Measurements from ENCODE around the gene GPX4.
"Not testable (repeated sequence)": the region's sequence is repeated elsewhere in the genome, so short reads cannot be mapped to it uniquely, and the experiment has no call there.

The GPX4 gene

GRCh38 chr19:1113986-1114483 lies 10.2 kb downstream of the GPX4 start:
- DNase-seq (ENCODE audit: low read depth in 2 of 2): no peak

GRCh38 chr19:1114728-1115127 lies 10.9 kb downstream of the GPX4 start:
- DNase-seq (ENCODE audit: low read depth in 2 of 2): not testable (repeated sequence)

DNA sequence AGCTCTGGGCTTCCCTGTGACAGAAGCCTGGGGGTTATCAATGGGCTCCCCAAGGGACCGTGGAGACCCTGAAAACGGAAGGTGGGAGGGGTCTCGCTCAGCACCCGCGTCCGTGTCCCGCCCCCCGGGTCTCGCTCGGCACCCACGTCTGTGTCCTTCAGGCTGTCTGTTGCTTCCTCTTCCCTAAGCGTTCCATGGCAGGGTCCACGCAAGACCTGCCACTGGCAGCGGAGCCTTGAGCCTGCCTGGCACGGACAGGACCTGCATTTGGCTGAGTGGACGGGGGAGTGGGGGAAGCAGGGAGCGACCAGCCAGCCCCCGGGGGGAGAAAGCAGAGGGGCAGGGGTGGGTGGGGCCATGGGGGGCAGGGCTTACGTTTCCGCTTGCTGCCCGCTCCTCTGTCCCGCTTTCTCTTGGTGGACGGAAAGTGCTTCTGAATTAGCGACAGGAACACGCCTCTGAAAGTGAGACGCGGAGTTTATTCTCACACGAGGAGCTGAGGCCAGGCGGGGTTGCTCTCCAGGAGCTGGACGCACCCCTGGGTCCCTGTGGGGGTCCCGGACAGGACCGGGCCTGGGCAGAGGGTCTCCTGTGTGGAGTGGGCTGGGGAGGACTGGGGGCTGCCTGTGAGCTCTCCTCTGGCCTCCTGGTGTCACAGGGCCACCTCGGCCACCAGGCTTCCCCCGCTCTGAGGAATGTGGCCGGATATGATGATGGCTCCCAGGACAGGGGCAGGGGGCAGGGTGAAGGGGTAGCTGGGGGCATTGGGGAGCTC lies 12.0 kb downstream of the GPX4 start:
- DNase-seq (ENCODE audit: low read depth in 2 of 2): no peak

GRCh38 chr19:1116726-1117581 lies 13.2 kb downstream of the GPX4 start:
- DNase-seq (ENCODE audit: low read depth in 2 of 2): no peak

- no peak for DNase-seq (ENCODE audit: low read depth in 2 of 2)
Measured at GRCh38 chr19:1117654-1118053, 13.9 kb downstream of the GPX4 start.

GRCh38 chr19:1118999-1119398 lies 15.2 kb downstream of the GPX4 start:
- no peak for DNase-seq (ENCODE audit: low read depth in 2 of 2)

GRCh38 chr19:1119475-1120217 lies 15.9 kb downstream of the GPX4 start:
- DNase-seq (ENCODE audit: low read depth in 2 of 2): no peak

GRCh38 chr19:1121395-1121794 lies 17.6 kb downstream of the GPX4 start:
- DNase-seq (ENCODE audit: low read depth in 2 of 2): no peak

- DNase-seq (ENCODE audit: low read depth in 2 of 2): no peak
Measured at GRCh38 chr19:1122021-1122971, 18.5 kb downstream of the GPX4 start.

GRCh38 chr19:1122972-1123363 lies 19.2 kb downstream of the GPX4 start:
- no peak for DNase-seq (ENCODE audit: low read depth in 2 of 2)

- no peak for DNase-seq (ENCODE audit: low read depth in 2 of 2)
Measured at GRCh38 chr19:1123381-1123780, 19.6 kb downstream of the GPX4 start.

DNA sequence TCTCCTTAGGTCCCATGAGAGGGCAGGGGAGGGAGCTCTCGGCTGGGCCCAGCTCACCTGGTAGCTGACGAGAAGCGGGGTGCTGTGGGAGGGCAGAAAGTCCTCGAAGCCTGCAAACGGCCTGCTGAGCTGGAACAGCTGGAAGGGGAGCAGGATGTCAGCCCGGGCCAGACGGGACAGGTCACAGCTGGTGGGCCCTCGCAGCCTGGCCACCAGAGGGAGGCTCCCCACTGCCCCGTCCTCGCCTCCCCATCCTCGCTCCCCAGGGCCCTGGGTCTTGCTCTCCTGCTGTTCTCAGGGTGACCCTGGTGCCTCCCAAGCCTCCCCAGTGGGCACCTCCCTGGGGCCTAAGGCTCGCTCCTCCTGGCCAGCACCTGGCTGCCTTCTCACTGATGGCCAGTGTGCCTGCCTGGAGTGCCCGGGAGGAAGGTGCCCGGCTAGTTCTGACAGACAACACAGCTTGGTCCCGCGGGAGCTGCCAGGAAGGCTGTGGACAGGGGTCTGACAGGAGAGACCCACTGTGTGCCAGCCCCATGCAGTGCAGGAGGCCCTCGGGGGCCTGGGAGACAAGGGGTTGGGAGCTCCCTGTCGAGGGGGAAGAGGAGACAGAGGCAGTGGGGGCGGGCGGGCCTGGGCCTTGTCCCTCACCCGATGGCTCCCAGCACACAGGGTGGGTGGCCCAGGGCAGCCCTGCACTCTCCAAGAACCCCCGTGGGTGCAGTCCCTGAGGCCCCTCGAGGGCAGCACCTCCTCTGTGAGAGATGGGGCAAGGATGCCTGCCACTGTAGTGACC lies 20.3 kb downstream of the GPX4 start:
- no peak for DNase-seq (ENCODE audit: low read depth in 2 of 2)

DNA sequence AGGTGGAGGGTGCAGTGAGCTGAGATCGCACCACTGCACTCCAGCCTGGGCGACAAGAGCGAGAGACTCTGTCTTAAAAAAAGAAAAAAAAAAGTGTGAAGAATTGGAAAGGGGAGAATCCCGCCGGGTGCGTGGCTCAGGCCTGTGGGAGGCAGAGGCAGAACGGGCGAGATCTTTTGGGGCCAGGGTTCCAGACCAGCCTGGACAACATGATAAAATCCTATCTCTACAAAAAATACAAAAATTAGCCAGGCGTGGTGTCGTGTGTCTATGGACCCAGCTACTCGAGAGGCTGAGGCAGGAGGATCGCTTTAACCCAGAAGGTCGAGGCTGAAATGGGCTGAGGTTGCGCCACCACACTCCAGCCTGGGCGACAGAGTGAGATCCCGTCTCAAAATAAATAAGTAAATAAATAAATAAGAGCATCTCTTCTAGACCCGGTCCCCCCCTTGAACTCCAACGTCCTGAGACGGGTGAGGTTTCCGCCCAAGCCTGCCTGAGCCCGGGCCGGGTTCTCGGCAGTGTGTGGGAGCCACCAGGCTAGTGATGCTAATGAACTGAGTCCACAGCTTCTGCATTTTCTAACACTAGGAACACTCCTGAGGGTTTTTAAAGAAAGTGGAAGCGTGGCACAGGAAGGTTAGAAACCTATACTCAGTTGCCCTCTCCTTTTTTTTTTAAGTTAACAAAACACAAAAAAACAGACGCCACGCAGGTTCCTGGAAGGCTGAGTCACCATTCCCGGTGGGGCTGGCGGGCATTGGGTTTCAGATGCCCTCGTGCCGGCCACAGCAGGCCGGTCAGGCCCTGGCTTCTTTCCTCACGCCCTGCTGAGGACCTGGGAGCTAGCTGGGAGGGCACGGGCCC lies 22.0 kb downstream of the GPX4 start:
- no peak for DNase-seq (ENCODE audit: low read depth in 2 of 2)

DNA sequence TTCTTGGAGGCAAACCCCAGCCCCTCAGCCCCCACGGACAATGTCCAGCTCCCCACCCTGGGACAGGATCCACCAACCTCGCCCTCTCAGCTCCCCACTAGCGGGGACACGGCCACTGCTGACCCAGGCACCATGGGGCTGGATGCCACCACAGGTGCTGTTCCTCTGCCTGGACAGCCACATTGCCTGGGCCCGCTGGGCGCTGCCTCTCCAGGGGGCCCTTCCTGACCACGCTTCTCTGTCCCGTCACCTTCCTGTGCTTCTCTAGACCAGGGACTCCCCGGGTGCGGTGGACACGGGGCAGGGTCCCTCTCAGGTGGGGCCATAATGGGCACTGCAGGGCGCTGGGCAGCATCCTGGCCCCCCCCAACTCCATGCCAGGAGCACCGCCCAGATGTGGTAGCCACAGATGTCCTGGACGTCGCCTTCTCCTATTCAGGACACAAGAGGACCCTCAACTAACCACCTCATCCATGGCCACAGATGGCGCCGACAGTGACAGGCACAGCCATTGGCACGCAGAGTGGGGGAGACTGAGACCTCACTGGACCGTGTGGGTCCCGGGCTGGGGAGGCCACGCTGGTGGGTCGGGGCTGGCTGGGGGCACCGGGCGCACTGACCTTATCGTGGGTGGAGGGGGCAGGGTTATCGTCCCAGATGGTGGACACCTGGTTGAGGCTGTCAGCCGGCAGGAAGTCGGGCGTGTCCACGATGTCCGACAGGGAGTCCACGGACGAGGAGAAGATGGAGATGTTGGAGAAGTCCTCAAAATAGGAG lies 23.4 kb downstream of the GPX4 start:
- DNase-seq (ENCODE audit: low read depth in 2 of 2): no peak

DNA sequence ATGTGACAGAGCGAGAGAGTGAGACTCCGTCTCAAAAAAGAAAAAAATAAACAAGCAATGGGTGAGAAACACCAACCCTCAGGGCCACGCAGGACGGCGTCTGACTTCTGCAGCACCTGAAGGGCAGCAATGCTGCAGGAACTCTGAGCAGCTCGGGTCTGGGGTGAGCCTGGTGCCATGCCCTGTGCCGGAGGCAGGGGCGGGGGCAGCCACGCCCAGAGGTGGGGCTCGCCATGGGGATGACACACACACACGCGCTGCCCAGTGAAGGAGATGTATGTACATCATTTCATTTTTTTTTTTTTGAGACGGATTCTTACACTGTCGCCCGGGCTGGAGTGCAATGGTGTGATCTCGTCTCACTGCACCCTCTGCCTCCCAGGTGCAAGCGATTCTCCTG lies 24.3 kb downstream of the GPX4 start:
- no peak for DNase-seq (ENCODE audit: low read depth in 2 of 2)

DNA sequence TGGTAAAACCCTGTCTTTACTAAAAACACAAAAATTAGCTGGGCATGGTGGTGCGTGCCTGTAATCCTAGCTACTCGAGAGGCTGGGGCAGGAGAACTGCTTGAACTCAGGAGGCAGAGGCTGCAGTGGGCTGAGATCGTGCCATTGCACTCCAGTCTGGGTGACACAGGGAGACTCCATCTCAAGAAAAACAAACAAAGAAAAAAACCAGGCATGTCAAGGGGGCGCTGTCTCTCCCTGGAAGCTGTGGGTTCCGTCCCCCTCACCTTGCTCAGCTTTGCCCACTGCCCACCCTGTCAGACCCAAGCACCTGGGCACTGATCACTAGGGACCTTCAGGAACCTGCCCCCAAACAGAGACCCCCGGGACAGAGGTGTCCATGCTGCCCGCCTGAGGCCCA lies 25.3 kb downstream of the GPX4 start:
- not testable (repeated sequence) for DNase-seq (ENCODE audit: low read depth in 2 of 2)

- DNase-seq (ENCODE audit: low read depth in 2 of 2): no peak
Measured at GRCh38 chr19:1129535-1129934, 25.7 kb downstream of the GPX4 start.
